Uterine smooth muscle cell (primary cell): Measurements from ENCODE around the gene FAM169A. TPM values are rescaled to one million over a fixed set of nuclear protein-coding genes. Genes with fewer than 3 reads are reported as not detected.

ENCODE experiments used
- total RNA-seq: library from RNA; depleted of rRNA; stranded (reverse); fragments of >200 nt; gene quantifications from 2 replicates; pipeline ENCODE4 v1.2.3, GENCODE V29; 2014

The FAM169A gene, protein sequence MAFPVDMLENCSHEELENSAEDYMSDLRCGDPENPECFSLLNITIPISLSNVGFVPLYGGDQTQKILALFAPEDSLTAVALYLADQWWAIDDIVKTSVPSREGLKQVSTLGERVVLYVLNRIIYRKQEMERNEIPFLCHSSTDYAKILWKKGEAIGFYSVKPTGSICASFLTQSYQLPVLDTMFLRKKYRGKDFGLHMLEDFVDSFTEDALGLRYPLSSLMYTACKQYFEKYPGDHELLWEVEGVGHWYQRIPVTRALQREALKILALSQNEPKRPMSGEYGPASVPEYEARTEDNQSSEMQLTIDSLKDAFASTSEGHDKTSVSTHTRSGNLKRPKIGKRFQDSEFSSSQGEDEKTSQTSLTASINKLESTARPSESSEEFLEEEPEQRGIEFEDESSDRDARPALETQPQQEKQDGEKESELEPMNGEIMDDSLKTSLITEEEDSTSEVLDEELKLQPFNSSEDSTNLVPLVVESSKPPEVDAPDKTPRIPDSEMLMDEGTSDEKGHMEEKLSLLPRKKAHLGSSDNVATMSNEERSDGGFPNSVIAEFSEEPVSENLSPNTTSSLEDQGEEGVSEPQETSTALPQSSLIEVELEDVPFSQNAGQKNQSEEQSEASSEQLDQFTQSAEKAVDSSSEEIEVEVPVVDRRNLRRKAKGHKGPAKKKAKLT
- total RNA-seq: 2.6 and 3.2 TPM in 2 replicates

DNA sequence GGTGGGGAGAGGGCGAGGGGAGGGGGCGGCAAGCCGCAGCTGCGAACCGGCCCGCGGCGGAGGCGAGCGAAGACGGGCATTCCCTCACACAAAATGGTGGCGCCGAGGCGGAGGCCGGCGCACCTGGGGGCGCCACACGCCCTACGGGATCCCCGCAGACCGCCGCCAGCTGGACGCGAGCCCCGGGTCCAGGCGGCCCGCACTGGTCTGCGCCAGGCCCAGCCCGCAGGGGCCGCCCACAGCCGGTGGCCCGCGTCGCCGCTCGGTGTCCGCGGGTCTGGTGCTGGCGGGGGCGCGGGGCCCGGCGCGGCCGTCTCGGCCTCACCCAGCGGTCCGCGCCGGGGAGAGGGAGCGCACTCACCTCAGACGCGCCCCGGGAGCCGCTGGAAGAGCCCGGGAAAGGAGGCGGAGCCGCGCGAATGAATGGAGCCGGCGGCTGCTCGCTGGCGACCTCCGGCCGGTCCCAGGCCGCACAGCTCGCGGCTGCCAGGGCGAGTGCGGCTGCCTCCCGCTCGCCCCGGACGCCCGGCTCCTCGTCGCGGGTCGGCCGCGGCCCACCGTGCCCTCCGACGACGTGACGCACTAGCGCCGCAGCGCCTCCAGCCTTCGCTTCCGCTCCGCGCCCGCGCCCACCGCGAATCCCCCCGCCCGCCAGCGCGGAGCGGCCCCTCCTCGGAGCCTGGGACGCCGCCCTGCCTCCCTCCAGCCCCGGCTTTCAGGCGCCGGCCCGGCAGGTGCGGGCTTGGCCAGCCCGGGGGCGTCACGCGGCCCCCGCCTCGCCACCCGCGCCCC is at the start of gene FAM169A:
FAM169A (minus strand) TSS at position 584 of the 792 bp plus-strand sequence. CDS start 24,711 bp downstream, outside the sequence.

GRCh38 chr5:74766849-74767578 is 99.2 kb downstream of the FAM169A start, which contains the start of the genes GFM2 and NSA2:
Gene GFM2 (minus strand): TSS chr5:74767117. CDS start chr5:74763742, 3,375 bp downstream.
Gene NSA2 (plus strand): TSS chr5:74767249. CDS start chr5:74767361, 112 bp downstream.

Other genes starting within 250 kb of the FAM169A start
- gene ENC1, start 225.7 kb downstream of the FAM169A start, total RNA-seq: 27.7 and 32.9 TPM in 2 replicates
- 221 and 346 TPM in 2 replicates for gene HEXB, start 181.2 kb downstream of the FAM169A start, total RNA-seq
- gene GFM2, start 99.3 kb downstream of the FAM169A start, total RNA-seq: 40.7 and 48.4 TPM in 2 replicates
- 87.0 and 148 TPM in 2 replicates for gene NSA2, start 99.1 kb downstream of the FAM169A start, total RNA-seq
- 1.4 TPM in 2 replicates for gene GCNT4, start 186.2 kb upstream of the FAM169A start, total RNA-seq